Left lung (tissue), 10 donors: ENCODE measurements around the gene CYP27C1. TPM values are rescaled to one million over a fixed set of nuclear protein-coding genes. Genes with fewer than 3 reads are reported as not detected.
"Not testable (repeated sequence)": the region's sequence is repeated elsewhere in the genome, so short reads cannot be mapped to it uniquely, and the experiment has no call there.

Source experiments
- ATAC-seq: fragments of 200-7000 bp; cut with Tn5 transposase; one replicate; pipeline ENCODE4 v1.9.1; 2020; ENCODE audit warnings: moderate library complexity
- DNase-seq, 4 donors: peaks; one replicate each; pipeline ENCODE4 v3.0.0-alpha.2; 2013 to 2020
- H3K27ac ChIP-seq, 2 donors: fragments of 200-600 bp; sonication (generic) in 1 of 2; one replicate each; pipeline versions ENCODE4 v1.5.0 to v1.8.0; 2020 to 2021
- H3K27me3 ChIP-seq, 2 donors: fragments of 200-600 bp; sonication (generic) in 1 of 2; one replicate each; pipeline versions ENCODE4 v1.5.0 to v1.8.0; 2020 to 2021
- H3K36me3 ChIP-seq, 2 donors: fragments of 200-600 bp; sonication (generic) in 1 of 2; one replicate each; pipeline versions ENCODE4 v1.5.0 to v1.8.0; 2020 to 2021
- H3K4me1 ChIP-seq, 2 donors: fragments of 200-600 bp; one replicate each; pipeline ENCODE4 v1.8.0; 2021
- H3K4me3 ChIP-seq, 2 donors: fragments of 200-600 bp; sonication (generic) in 1 of 2; one replicate each; pipeline versions ENCODE4 v1.5.0 to v1.8.0; 2020 to 2021; ENCODE audit warnings: mild to moderate bottlenecking in 1 of 2
- H3K9me3 ChIP-seq, 2 donors: fragments of 200-600 bp; sonication (generic) in 1 of 2; one replicate each; pipeline versions ENCODE4 v1.5.0 to v1.8.0; 2020 to 2021
- intact Hi-C, 2 donors: fragments of 100-400 bp; cut with DNase I; formaldehyde crosslinking; loops; one replicate each; pipeline versions ENCODE4 v1.11.2 to v1.14.2; 2022
- polyA plus RNA-seq, 6 donors: library from polyadenylated mRNA; unstranded; fragments of 120-200 nt; gene quantifications; one replicate each; pipeline ENCODE4 v1.2.1, GENCODE V29; 2013; ENCODE audit not compliant: insufficient read length in 6 of 6
- total RNA-seq, 2 donors: library from RNA; stranded (reverse); fragmentation: NEBNext Ultra II Directional; extraction: Animal tissue kit (Norgen Biotek cat#: 25700); gene quantifications; one replicate each; pipeline ENCODE4 v1.2.1, GENCODE V29; 2021
- TF ChIP-seq, protein P1 (sequence below), 2 donors: fragments of 200-600 bp; sonication (generic) in 1 of 2; IDR thresholded peaks; one replicate each; pipeline versions ENCODE4 v1.5.0 to v1.8.0; 2021; ENCODE audit warnings: antibody characterized with exemption in 2 of 2
- donor health status: DM: no; HTN: yes; CAD: no.
- donor health status: DM: no; HTN: no; CAD: no.

The CYP27C1 gene
- total and polyA plus RNA-seq, 8 donors = 0.10 to 13.2 (median 10.4) TPM

- intact Hi-C loops = no loop called here
- Histone ChIP-seq H3K4me3 (no peak overlapping the region), H3K27me3 (no peaks in the 10 kb centered on the region), H3K9me3 (no peaks in the 10 kb centered on the region), H3K36me3 (no peaks in the 10 kb centered on the region), H3K4me1 (no peaks in the 10 kb centered on the region), H3K27ac (no peak overlapping the region)
- TF ChIP-seq, protein P1, sequence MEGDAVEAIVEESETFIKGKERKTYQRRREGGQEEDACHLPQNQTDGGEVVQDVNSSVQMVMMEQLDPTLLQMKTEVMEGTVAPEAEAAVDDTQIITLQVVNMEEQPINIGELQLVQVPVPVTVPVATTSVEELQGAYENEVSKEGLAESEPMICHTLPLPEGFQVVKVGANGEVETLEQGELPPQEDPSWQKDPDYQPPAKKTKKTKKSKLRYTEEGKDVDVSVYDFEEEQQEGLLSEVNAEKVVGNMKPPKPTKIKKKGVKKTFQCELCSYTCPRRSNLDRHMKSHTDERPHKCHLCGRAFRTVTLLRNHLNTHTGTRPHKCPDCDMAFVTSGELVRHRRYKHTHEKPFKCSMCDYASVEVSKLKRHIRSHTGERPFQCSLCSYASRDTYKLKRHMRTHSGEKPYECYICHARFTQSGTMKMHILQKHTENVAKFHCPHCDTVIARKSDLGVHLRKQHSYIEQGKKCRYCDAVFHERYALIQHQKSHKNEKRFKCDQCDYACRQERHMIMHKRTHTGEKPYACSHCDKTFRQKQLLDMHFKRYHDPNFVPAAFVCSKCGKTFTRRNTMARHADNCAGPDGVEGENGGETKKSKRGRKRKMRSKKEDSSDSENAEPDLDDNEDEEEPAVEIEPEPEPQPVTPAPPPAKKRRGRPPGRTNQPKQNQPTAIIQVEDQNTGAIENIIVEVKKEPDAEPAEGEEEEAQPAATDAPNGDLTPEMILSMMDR (IDR thresholded peaks at IDR 0.05) = no peak
- DNase-seq (no peak), ATAC-seq (no peak)
Measured at GRCh38 chr2:127165539-127165935, 54.6 kb downstream of the CYP27C1 start.

DNA sequence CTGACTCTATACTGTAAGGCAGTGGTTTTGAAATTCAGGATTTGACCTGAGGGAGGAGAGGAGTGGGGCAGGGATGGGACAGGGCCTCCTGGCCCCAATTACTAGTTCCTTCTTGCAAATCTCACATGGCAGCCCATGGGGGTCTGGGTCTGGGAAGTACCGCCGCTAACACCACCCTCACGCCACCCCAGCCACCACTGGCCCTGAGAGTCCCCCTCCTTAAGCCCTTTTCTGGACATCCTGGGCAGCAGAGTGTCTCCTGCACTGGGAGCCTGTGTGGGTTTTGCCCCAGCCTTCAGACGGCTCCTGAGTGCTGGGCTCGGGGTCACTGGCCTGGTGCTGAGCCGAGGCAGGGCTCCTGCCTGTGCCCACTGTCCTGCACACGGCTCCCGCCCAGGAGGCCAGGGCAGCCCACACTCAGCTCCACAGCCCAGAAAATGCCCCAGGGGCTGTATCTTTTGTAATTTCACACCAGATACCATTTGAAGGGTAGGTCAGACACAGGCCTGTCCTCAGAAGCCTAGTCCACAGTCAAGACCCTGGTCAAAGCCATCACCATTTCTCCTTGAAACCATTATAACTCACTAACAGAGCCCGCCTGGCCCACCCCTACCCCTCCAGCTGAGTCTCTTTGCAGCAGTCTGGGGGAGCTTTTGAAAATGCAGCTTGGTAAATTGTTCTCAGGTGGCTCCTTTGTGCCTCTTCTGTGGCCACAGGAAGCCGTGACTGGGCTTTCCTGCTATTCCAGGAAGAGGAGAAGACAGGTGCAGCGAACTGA is 55.1 kb downstream of the CYP27C1 start:
- H3K4me1 ChIP-seq = no peaks in the 10 kb centered on the region
- no peaks in the 10 kb centered on the region for H3K27me3 ChIP-seq
- ATAC-seq = no peak
- no peak overlapping the region for H3K4me3 ChIP-seq
- no peaks in the 10 kb centered on the region for H3K9me3 ChIP-seq
- H3K36me3 ChIP-seq = no peaks in the 10 kb centered on the region
- H3K27ac ChIP-seq = no peak overlapping the region
- intact Hi-C loops = no loop called here
- DNase-seq = no peak
- TF ChIP-seq, protein P1 (IDR thresholded peaks at IDR 0.05) = no peak

GRCh38 chr2:127163921-127164320 is 56.2 kb downstream of the CYP27C1 start:
- ATAC-seq (peak; percentile 70), DNase-seq (no peak)
- intact Hi-C loops = no loop called here
- TF ChIP-seq, protein P1 (IDR thresholded peaks at IDR 0.05) = no peak
- Histone ChIP-seq H3K4me1 (no peaks in the 10 kb centered on the region), H3K36me3 (no peaks in the 10 kb centered on the region), H3K27ac (no peak overlapping the region), H3K27me3 (no peaks in the 10 kb centered on the region), H3K9me3 (no peaks in the 10 kb centered on the region), H3K4me3 (no peak overlapping the region)

GRCh38 chr2:127163090-127163406 is 57.1 kb downstream of the CYP27C1 start:
- H3K36me3 ChIP-seq, H3K27me3 ChIP-seq, H3K4me3 ChIP-seq, ATAC-seq, intact Hi-C loops, DNase-seq, H3K4me1 ChIP-seq, H3K9me3 ChIP-seq, H3K27ac ChIP-seq: not testable (repeated sequence)

- no peaks in the 10 kb centered on the region for H3K4me1 ChIP-seq
- ATAC-seq (no peak), DNase-seq (no peak)
- H3K27ac ChIP-seq = no peak overlapping the region
- no peak overlapping the region for H3K4me3 ChIP-seq
- H3K36me3 ChIP-seq = no peaks in the 10 kb centered on the region
- TF ChIP-seq, protein P1 (IDR thresholded peaks at IDR 0.05) = no peak
- no peaks in the 10 kb centered on the region for H3K9me3 ChIP-seq
- intact Hi-C loops = no loop called here
- no peaks in the 10 kb centered on the region for H3K27me3 ChIP-seq
Measured at GRCh38 chr2:127162261-127163089, 57.6 kb downstream of the CYP27C1 start.
